Transverse colon (tissue), 4 donors: ENCODE measurements around the gene GSG1L.

Experiments
- POLR2AphosphoS5 ChIP-seq, 3 donors: sonication (generic); formaldehyde crosslinking; IDR thresholded peaks; one replicate each; pipeline ENCODE4 v1.6.1; 2016; ENCODE audit warnings: antibody characterized with exemption in 3 of 3
- TF ChIP-seq, protein P1 (sequence below), 5 experiments: fragments of 200-600 bp in 3 of 5; fragments of 450-650 bp in 2 of 5; sonication (generic) in 3 of 5; IDR thresholded peaks; 1 replicate in 2 of 5; 2 replicates in 3 of 5; pipeline ENCODE4 v1.5.1; 2016 to 2017; ENCODE audit warnings: antibody characterized with exemption in 5 of 5, inconsistent platforms in 3 of 5, mild to moderate bottlenecking in 2 of 5, moderate library complexity in 1 of 5

DNA sequence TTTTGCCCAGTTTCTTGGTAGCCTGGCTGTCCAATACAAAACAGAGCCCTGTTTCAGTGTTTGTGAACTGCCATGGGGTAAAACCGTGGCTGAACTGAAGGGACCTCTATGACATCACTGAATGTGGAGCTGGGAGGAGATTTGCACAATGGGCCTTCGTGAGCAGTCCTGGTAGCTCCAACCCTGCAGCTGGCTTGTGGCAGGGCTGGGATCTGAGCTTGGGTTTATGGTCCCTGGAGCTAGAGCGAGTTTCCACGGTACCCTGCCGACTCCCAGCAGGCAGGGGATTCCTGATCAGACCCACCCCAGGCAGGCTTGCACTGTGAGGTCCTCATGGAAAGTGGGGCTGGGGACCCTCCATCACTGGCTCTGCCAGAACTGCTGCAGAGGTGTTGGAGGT lies 247.0 kb downstream of the GSG1L start:
- no peak for TF ChIP-seq POLR2AphosphoS5 (IDR thresholded peaks at IDR 0.05)
- TF ChIP-seq, protein P1, sequence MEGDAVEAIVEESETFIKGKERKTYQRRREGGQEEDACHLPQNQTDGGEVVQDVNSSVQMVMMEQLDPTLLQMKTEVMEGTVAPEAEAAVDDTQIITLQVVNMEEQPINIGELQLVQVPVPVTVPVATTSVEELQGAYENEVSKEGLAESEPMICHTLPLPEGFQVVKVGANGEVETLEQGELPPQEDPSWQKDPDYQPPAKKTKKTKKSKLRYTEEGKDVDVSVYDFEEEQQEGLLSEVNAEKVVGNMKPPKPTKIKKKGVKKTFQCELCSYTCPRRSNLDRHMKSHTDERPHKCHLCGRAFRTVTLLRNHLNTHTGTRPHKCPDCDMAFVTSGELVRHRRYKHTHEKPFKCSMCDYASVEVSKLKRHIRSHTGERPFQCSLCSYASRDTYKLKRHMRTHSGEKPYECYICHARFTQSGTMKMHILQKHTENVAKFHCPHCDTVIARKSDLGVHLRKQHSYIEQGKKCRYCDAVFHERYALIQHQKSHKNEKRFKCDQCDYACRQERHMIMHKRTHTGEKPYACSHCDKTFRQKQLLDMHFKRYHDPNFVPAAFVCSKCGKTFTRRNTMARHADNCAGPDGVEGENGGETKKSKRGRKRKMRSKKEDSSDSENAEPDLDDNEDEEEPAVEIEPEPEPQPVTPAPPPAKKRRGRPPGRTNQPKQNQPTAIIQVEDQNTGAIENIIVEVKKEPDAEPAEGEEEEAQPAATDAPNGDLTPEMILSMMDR (IDR thresholded peaks at IDR 0.05) = no peak
